ENCODE results near the gene UXS1.

UXS1 gene

GRCh38 chr2:106183101-106183696, 10.9 kb downstream of the UXS1 start:
- Mint-ChIP-seq H3K4me1 (ENCODE audit: low read depth in 2 of 2) (peaks cover 21 to 42% of the 10 kb centered on the region in 2 donors), H3K4me3 (no peak overlapping the region), H3K9me3 (no peaks in the 10 kb centered on the region), H3K27ac (no peak overlapping the region), H3K36me3 (ENCODE audit: insufficient read depth) (no peaks in the 10 kb centered on the region), H3K27me3 (no peaks in the 10 kb centered on the region)
- ATAC-seq (replicated peaks): no peak
- DNase-seq: no peak

GRCh38 chr2:106181064-106181463, 13.0 kb downstream of the UXS1 start:
- H3K36me3 Mint-ChIP-seq (ENCODE audit: insufficient read depth): no peaks in the 10 kb centered on the region
- H3K4me3 Mint-ChIP-seq: no peak overlapping the region
- DNase-seq: no peak
- peaks cover 21 to 49% of the 10 kb centered on the region in 2 donors for H3K4me1 Mint-ChIP-seq (ENCODE audit: low read depth in 2 of 2)
- ATAC-seq (replicated peaks): no peak
- peak overlapping the region in 1 of 2 donors; percentile 35 for H3K27ac Mint-ChIP-seq
- H3K27me3 Mint-ChIP-seq: no peaks in the 10 kb centered on the region
- H3K9me3 Mint-ChIP-seq: no peaks in the 10 kb centered on the region

GRCh38 chr2:106180602-106181001, 13.5 kb downstream of the UXS1 start:
- H3K4me1 Mint-ChIP-seq (ENCODE audit: low read depth in 2 of 2): peaks cover 25 to 50% of the 10 kb centered on the region in 2 donors
- DNase-seq (no peak), ATAC-seq (replicated peaks) (no peak)
- no peaks in the 10 kb centered on the region for H3K27me3 Mint-ChIP-seq
- no peak overlapping the region for H3K4me3 Mint-ChIP-seq
- no peak overlapping the region for H3K27ac Mint-ChIP-seq
- H3K36me3 Mint-ChIP-seq (ENCODE audit: insufficient read depth): no peaks in the 10 kb centered on the region
- no peaks in the 10 kb centered on the region for H3K9me3 Mint-ChIP-seq

- Mint-ChIP-seq H3K27me3 (no peaks in the 10 kb centered on the region), H3K4me3 (no peak overlapping the region), H3K27ac (no peak overlapping the region), H3K4me1 (ENCODE audit: low read depth in 2 of 2) (peaks cover 30 to 46% of the 10 kb centered on the region in 2 donors), H3K36me3 (ENCODE audit: insufficient read depth) (no peaks in the 10 kb centered on the region), H3K9me3 (no peaks in the 10 kb centered on the region)
- ATAC-seq (replicated peaks) (no peak), DNase-seq (no peak)
Observed at GRCh38 chr2:106178716-106179115, 15.4 kb downstream of the UXS1 start.

GRCh38 chr2:106177581-106177980, 16.5 kb downstream of the UXS1 start:
- no peak for ATAC-seq (replicated peaks)
- no peaks in the 10 kb centered on the region for H3K36me3 Mint-ChIP-seq (ENCODE audit: insufficient read depth)
- H3K27me3 Mint-ChIP-seq: no peaks in the 10 kb centered on the region
- H3K9me3 Mint-ChIP-seq: no peaks in the 10 kb centered on the region
- peak overlapping the region; percentile 26 to 47 for H3K27ac Mint-ChIP-seq
- peaks cover 27 to 47% of the 10 kb centered on the region in 2 donors for H3K4me1 Mint-ChIP-seq (ENCODE audit: low read depth in 2 of 2)
- H3K4me3 Mint-ChIP-seq: no peak overlapping the region
- no peak for DNase-seq

- Mint-ChIP-seq H3K4me3 (no peak overlapping the region), H3K9me3 (no peaks in the 10 kb centered on the region), H3K27ac (no peak overlapping the region), H3K27me3 (no peaks in the 10 kb centered on the region), H3K4me1 (ENCODE audit: low read depth in 2 of 2) (peaks cover 29 to 48% of the 10 kb centered on the region in 2 donors), H3K36me3 (ENCODE audit: insufficient read depth) (no peaks in the 10 kb centered on the region)
- DNase-seq: no peak
- no peak for ATAC-seq (replicated peaks)
Observed at GRCh38 chr2:106176446-106177099, 17.5 kb downstream of the UXS1 start.

GRCh38 chr2:106175086-106175850, 18.8 kb downstream of the UXS1 start:
- peaks cover 27 to 43% of the 10 kb centered on the region in 2 donors for H3K4me1 Mint-ChIP-seq (ENCODE audit: low read depth in 2 of 2)
- H3K9me3 Mint-ChIP-seq: no peaks in the 10 kb centered on the region
- no peak for DNase-seq
- no peaks in the 10 kb centered on the region for H3K36me3 Mint-ChIP-seq (ENCODE audit: insufficient read depth)
- H3K27me3 Mint-ChIP-seq: no peaks in the 10 kb centered on the region
- no peak overlapping the region for H3K4me3 Mint-ChIP-seq
- ATAC-seq (replicated peaks): no peak
- peak overlapping the region in 1 of 2 donors; percentile 81 for H3K27ac Mint-ChIP-seq

- ATAC-seq (replicated peaks) (no peak), DNase-seq (no peak)
- Mint-ChIP-seq H3K27ac (peak overlapping the region in 1 of 2 donors; percentile 35), H3K4me3 (no peak overlapping the region), H3K27me3 (no peaks in the 10 kb centered on the region), H3K9me3 (no peaks in the 10 kb centered on the region), H3K4me1 (ENCODE audit: low read depth in 2 of 2) (peaks cover 29 to 44% of the 10 kb centered on the region in 2 donors), H3K36me3 (ENCODE audit: insufficient read depth) (peaks cover 3% of the 10 kb centered on the region)
Observed at GRCh38 chr2:106174056-106174455, 20.0 kb downstream of the UXS1 start.

GRCh38 chr2:106172649-106173048, 21.5 kb downstream of the UXS1 start:
- no peak overlapping the region for H3K27ac Mint-ChIP-seq
- no peaks in the 10 kb centered on the region for H3K9me3 Mint-ChIP-seq
- DNase-seq (no peak), ATAC-seq (replicated peaks) (no peak)
- peaks cover 3% of the 10 kb centered on the region for H3K36me3 Mint-ChIP-seq (ENCODE audit: insufficient read depth)
- no peaks in the 10 kb centered on the region for H3K27me3 Mint-ChIP-seq
- peaks cover 24 to 34% of the 10 kb centered on the region in 2 donors for H3K4me1 Mint-ChIP-seq (ENCODE audit: low read depth in 2 of 2)
- no peak overlapping the region for H3K4me3 Mint-ChIP-seq

GRCh38 chr2:106168657-106169056, 25.4 kb downstream of the UXS1 start:
- peaks cover 18 to 42% of the 10 kb centered on the region in 2 donors for H3K4me1 Mint-ChIP-seq (ENCODE audit: low read depth in 2 of 2)
- no peaks in the 10 kb centered on the region for H3K27me3 Mint-ChIP-seq
- no peak for DNase-seq

GRCh38 chr2:106167067-106167466, 27.0 kb downstream of the UXS1 start:
- Mint-ChIP-seq H3K27me3 (no peaks in the 10 kb centered on the region), H3K36me3 (ENCODE audit: insufficient read depth) (peaks cover 3% of the 10 kb centered on the region), H3K9me3 (no peaks in the 10 kb centered on the region), H3K4me3 (no peak overlapping the region), H3K4me1 (ENCODE audit: low read depth in 2 of 2) (peaks cover 18 to 35% of the 10 kb centered on the region in 2 donors), H3K27ac (peak overlapping the region in 1 of 2 donors; percentile 30)
- ATAC-seq (replicated peaks) (no peak), DNase-seq (no peak)

More at GRCh38 chr2:106168657-106169056, 25.4 kb downstream of the UXS1 start:
- no peaks in the 10 kb centered on the region for H3K9me3 Mint-ChIP-seq
- ATAC-seq (replicated peaks): no peak
- no peak overlapping the region for H3K4me3 Mint-ChIP-seq
- H3K36me3 Mint-ChIP-seq (ENCODE audit: insufficient read depth): peaks cover 3% of the 10 kb centered on the region
- H3K27ac Mint-ChIP-seq: peak overlapping the region in 1 of 2 donors; percentile 54

GRCh38 chr2:106165561-106165960, 28.5 kb downstream of the UXS1 start:
- Mint-ChIP-seq H3K4me3 (no peak overlapping the region), H3K4me1 (ENCODE audit: low read depth in 2 of 2) (peaks cover 23 to 41% of the 10 kb centered on the region in 2 donors), H3K27ac (peak overlapping the region in 1 of 2 donors; percentile 45), H3K36me3 (ENCODE audit: insufficient read depth) (peaks cover 6% of the 10 kb centered on the region), H3K27me3 (no peaks in the 10 kb centered on the region), H3K9me3 (no peaks in the 10 kb centered on the region)
- ATAC-seq (replicated peaks) (no peak), DNase-seq (no peak)

- Mint-ChIP-seq H3K27ac (peak overlapping the region; percentile 45 to 60), H3K36me3 (ENCODE audit: insufficient read depth) (peaks cover 10% of the 10 kb centered on the region), H3K4me3 (no peak overlapping the region), H3K9me3 (no peaks in the 10 kb centered on the region), H3K27me3 (no peaks in the 10 kb centered on the region), H3K4me1 (ENCODE audit: low read depth in 2 of 2) (peaks cover 26 to 40% of the 10 kb centered on the region in 2 donors)
- ATAC-seq (replicated peaks): no peak
- no peak for DNase-seq
Observed at GRCh38 chr2:106165029-106165428, 29.1 kb downstream of the UXS1 start.

Measured in effector memory CD8-positive, alpha-beta T cell (primary cell).